Nephron progenitor cell (in vitro differentiated cells): Measurements from ENCODE around the gene METTL5.

Experiments
- DNase-seq: peaks from one replicate; pipeline ENCODE4 v3.0.0; 2021
- H3K27ac Mint-ChIP-seq: 2 replicates; pipeline ENCODE4 v1.8.0; 2021; ENCODE audit warnings: mild to moderate bottlenecking, moderate library complexity, mixed read lengths
- H3K27me3 Mint-ChIP-seq: 2 replicates; pipeline ENCODE4 v1.8.0; 2021; ENCODE audit warnings: mild to moderate bottlenecking, low read depth, mixed read lengths; ENCODE audit not compliant: poor library complexity
- H3K36me3 Mint-ChIP-seq: 2 replicates; pipeline ENCODE4 v1.8.0; 2021; ENCODE audit warnings: low read depth, mixed read lengths
- H3K4me1 Mint-ChIP-seq: 2 replicates; pipeline ENCODE4 v1.8.0; 2021; ENCODE audit warnings: mixed read lengths
- H3K4me3 Mint-ChIP-seq: 2 replicates; pipeline ENCODE4 v1.8.0; 2021; ENCODE audit warnings: mild to moderate bottlenecking, moderate library complexity, mixed read lengths
- H3K9me3 Mint-ChIP-seq: 2 replicates; pipeline ENCODE4 v1.8.0; 2021; ENCODE audit warnings: mild to moderate bottlenecking, moderate library complexity, mixed read lengths
- CTCF ChIP-seq: fragments of 200-600 bp; sonication (generic); IDR thresholded peaks from 2 replicates; pipeline ENCODE4 v1.5.0; 2021; ENCODE audit warnings: antibody characterized with exemption

The METTL5 gene

DNA sequence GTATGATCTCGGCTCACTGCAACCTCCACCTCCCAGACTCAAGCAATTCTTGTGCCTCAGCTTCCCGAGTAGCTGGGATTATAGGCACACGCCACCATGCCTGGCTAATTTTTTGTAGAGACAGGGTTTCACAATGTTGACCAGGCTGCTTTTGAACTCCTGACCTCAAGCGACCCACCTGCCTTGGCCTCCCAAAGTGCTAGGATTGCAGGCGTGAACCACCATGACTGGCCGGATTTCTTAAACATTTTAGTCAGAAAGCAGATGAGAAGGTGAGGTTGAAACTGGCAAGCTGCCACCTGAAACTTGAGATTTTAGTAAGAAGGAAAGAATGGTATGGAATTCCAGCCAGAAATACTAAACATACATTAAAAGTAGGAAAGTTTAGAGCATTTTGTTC, 59.2 kb downstream of the METTL5 start:
- Mint-ChIP-seq H3K36me3 (peaks cover 51% of the 10 kb centered on the region), H3K4me3 (no peak overlapping the region), H3K27ac (no peak overlapping the region), H3K27me3 (no peaks in the 10 kb centered on the region), H3K9me3 (peaks cover 20% of the 10 kb centered on the region), H3K4me1 (no peaks in the 10 kb centered on the region)
- TF ChIP-seq CTCF = no peak
- DNase-seq = no peak

GRCh38 chr2:169761970-169762292, 62.8 kb downstream of the METTL5 start:
- H3K4me1 Mint-ChIP-seq = peaks cover 4% of the 10 kb centered on the region
- no peak for TF ChIP-seq CTCF
- DNase-seq = no peak
- H3K27ac Mint-ChIP-seq = no peak overlapping the region
- no peaks in the 10 kb centered on the region for H3K27me3 Mint-ChIP-seq
- peaks cover 31% of the 10 kb centered on the region for H3K9me3 Mint-ChIP-seq
- H3K36me3 Mint-ChIP-seq = peaks cover 61% of the 10 kb centered on the region
- no peak overlapping the region for H3K4me3 Mint-ChIP-seq
